Activated T-helper 17 cell treated with anti-CD3 and anti-CD28 coated beads, Interleukin-2, amount 50 U/mL, for 72 hours (primary cell): ENCODE data around the gene CNTD1. TPM values are rescaled to one million over a fixed set of nuclear protein-coding genes. Genes with fewer than 3 reads are reported as not detected.
"Not testable (repeated sequence)": the region's sequence is repeated elsewhere in the genome, so short reads cannot be mapped to it uniquely, and the experiment has no call there.

Source experiments
- ATAC-seq: fragments of 150-1000 bp; cut with Tn5 transposase; replicated peaks from 2 replicates; pipeline ENCODE4 v1.10.0; 2021; ENCODE audit warnings: mild to moderate bottlenecking, moderate library complexity
- H3K27ac Mint-ChIP-seq: one replicate; pipeline ENCODE4 v1.8.0; 2022; ENCODE audit warnings: mixed read lengths
- H3K27me3 Mint-ChIP-seq: one replicate; pipeline ENCODE4 v1.8.0; 2022; ENCODE audit warnings: mixed read lengths
- H3K36me3 Mint-ChIP-seq: one replicate; pipeline ENCODE4 v1.8.0; 2022; ENCODE audit warnings: low read depth, mild to moderate bottlenecking, mixed read lengths
- H3K4me1 Mint-ChIP-seq: one replicate; pipeline ENCODE4 v1.8.0; 2022; ENCODE audit warnings: mixed read lengths
- H3K4me3 Mint-ChIP-seq: one replicate; pipeline ENCODE4 v1.8.0; 2022; ENCODE audit warnings: mild to moderate bottlenecking, mixed read lengths
- H3K9me3 Mint-ChIP-seq: one replicate; pipeline ENCODE4 v1.8.0; 2022; ENCODE audit warnings: mixed read lengths
- total RNA-seq, 2 donors: library from RNA; stranded (reverse); gene quantifications; one replicate each; pipeline ENCODE4 v1.2.3, GENCODE V29; 2022

Gene CNTD1
- total RNA-seq, 2 donors from 2014 or later = 0.24 TPM; not detected in 1

- no peaks in the 10 kb centered on the region for H3K27me3 Mint-ChIP-seq
- H3K9me3 Mint-ChIP-seq = no peaks in the 10 kb centered on the region
- H3K4me3 Mint-ChIP-seq = peak within 1 kb of the TSS; percentile 52
- peaks cover 72% of the 10 kb centered on the region for H3K36me3 Mint-ChIP-seq
- no peak for ATAC-seq
- H3K4me1 Mint-ChIP-seq = peaks cover 24% of the 10 kb centered on the region
- peak within 1 kb of the TSS; percentile 80 for H3K27ac Mint-ChIP-seq
These were observed 45.6 kb downstream of the CNTD1 start, which contains the start of gene AOC2 for GRCh38 chr17:42844271-42844670. Gene AOC2, plus strand, starts transcription at chr17:42844580. Its CDS starts 47 bp downstream, at chr17:42844627.

GRCh38 chr17:42844761-42845555, 46.3 kb downstream of the CNTD1 start:
- peaks cover 65% of the 10 kb centered on the region for H3K36me3 Mint-ChIP-seq
- no peak for ATAC-seq
- no peaks in the 10 kb centered on the region for H3K27me3 Mint-ChIP-seq
- peak overlapping the region; percentile 80 for H3K27ac Mint-ChIP-seq
- no peaks in the 10 kb centered on the region for H3K9me3 Mint-ChIP-seq
- H3K4me3 Mint-ChIP-seq = peak overlapping the region; percentile 52
- peaks cover 24% of the 10 kb centered on the region for H3K4me1 Mint-ChIP-seq

GRCh38 chr17:42845556-42845917, 46.9 kb downstream of the CNTD1 start:
- peak; percentile 1 for ATAC-seq
- Mint-ChIP-seq H3K4me1 (peaks cover 24% of the 10 kb centered on the region), H3K9me3 (no peaks in the 10 kb centered on the region), H3K4me3 (peak overlapping the region; percentile 52), H3K36me3 (peaks cover 59% of the 10 kb centered on the region), H3K27ac (peak overlapping the region; percentile 80), H3K27me3 (peaks cover 3% of the 10 kb centered on the region)

GRCh38 chr17:42845918-42846593, 47.4 kb downstream of the CNTD1 start:
- Mint-ChIP-seq H3K27me3 (peaks cover 3% of the 10 kb centered on the region), H3K36me3 (peaks cover 54% of the 10 kb centered on the region), H3K4me1 (peaks cover 24% of the 10 kb centered on the region), H3K9me3 (no peaks in the 10 kb centered on the region), H3K27ac (peak overlapping the region; percentile 80), H3K4me3 (peak overlapping the region; percentile 52)
- peak; percentile 91 for ATAC-seq

- ATAC-seq = no peak
- Mint-ChIP-seq H3K27ac (peak overlapping the region; percentile 80), H3K27me3 (peaks cover 3% of the 10 kb centered on the region), H3K9me3 (no peaks in the 10 kb centered on the region), H3K4me3 (peak overlapping the region; percentile 52), H3K36me3 (peaks cover 47% of the 10 kb centered on the region), H3K4me1 (peaks cover 24% of the 10 kb centered on the region)
These were observed 48.1 kb downstream of the CNTD1 start for GRCh38 chr17:42846594-42847280.

GRCh38 chr17:42848093-42848492, 49.4 kb downstream of the CNTD1 start:
- no peaks in the 10 kb centered on the region for H3K9me3 Mint-ChIP-seq
- peaks cover 20% of the 10 kb centered on the region for H3K4me1 Mint-ChIP-seq
- no peak overlapping the region for H3K4me3 Mint-ChIP-seq
- peaks cover 34% of the 10 kb centered on the region for H3K36me3 Mint-ChIP-seq
- no peak overlapping the region for H3K27ac Mint-ChIP-seq
- H3K27me3 Mint-ChIP-seq = peaks cover 7% of the 10 kb centered on the region
- no peak for ATAC-seq

GRCh38 chr17:42849031-42849430, 50.4 kb downstream of the CNTD1 start:
- Mint-ChIP-seq H3K36me3 (peaks cover 24% of the 10 kb centered on the region), H3K27me3 (peaks cover 16% of the 10 kb centered on the region), H3K4me3 (no peak overlapping the region), H3K9me3 (no peaks in the 10 kb centered on the region), H3K27ac (no peak overlapping the region), H3K4me1 (peaks cover 15% of the 10 kb centered on the region)
- ATAC-seq = no peak

- H3K9me3 Mint-ChIP-seq = no peaks in the 10 kb centered on the region
- no peak for ATAC-seq
- H3K4me1 Mint-ChIP-seq = peaks cover 15% of the 10 kb centered on the region
- H3K36me3 Mint-ChIP-seq = peaks cover 18% of the 10 kb centered on the region
- peaks cover 17% of the 10 kb centered on the region for H3K27me3 Mint-ChIP-seq
- H3K27ac Mint-ChIP-seq = peak overlapping the region; percentile 25
- no peak overlapping the region for H3K4me3 Mint-ChIP-seq
These were observed 51.0 kb downstream of the CNTD1 start for GRCh38 chr17:42849451-42850181.

GRCh38 chr17:42850954-42851353, 52.3 kb downstream of the CNTD1 start, which contains the start of gene AOC3:
Gene AOC3, plus strand, starts transcription at chr17:42851199. Its CDS starts 145 bp downstream, at chr17:42851344.
- H3K27ac Mint-ChIP-seq = peak within 1 kb of the TSS; percentile 25
- ATAC-seq = no peak

GRCh38 chr17:42851371-42852240, 52.9 kb downstream of the CNTD1 start:
- H3K4me3 Mint-ChIP-seq, H3K4me1 Mint-ChIP-seq, H3K9me3 Mint-ChIP-seq, ATAC-seq, H3K36me3 Mint-ChIP-seq, H3K27ac Mint-ChIP-seq: not testable (repeated sequence)
- H3K27me3 Mint-ChIP-seq = peaks cover 17% of the 10 kb centered on the region

More at GRCh38 chr17:42850954-42851353, 52.3 kb downstream of the CNTD1 start, which contains the start of gene AOC3:
- H3K36me3 Mint-ChIP-seq = peaks cover 5% of the 10 kb centered on the region
- H3K4me3 Mint-ChIP-seq = no peak within 1 kb of the TSS
- peaks cover 17% of the 10 kb centered on the region for H3K27me3 Mint-ChIP-seq
- no peaks in the 10 kb centered on the region for H3K9me3 Mint-ChIP-seq
- peaks cover 8% of the 10 kb centered on the region for H3K4me1 Mint-ChIP-seq

- no peak for ATAC-seq
- H3K4me3 Mint-ChIP-seq = no peak overlapping the region
- H3K27ac Mint-ChIP-seq = no peak overlapping the region
- no peaks in the 10 kb centered on the region for H3K4me1 Mint-ChIP-seq
- peaks cover 17% of the 10 kb centered on the region for H3K27me3 Mint-ChIP-seq
- no peaks in the 10 kb centered on the region for H3K9me3 Mint-ChIP-seq
- no peaks in the 10 kb centered on the region for H3K36me3 Mint-ChIP-seq
These were observed 53.7 kb downstream of the CNTD1 start for GRCh38 chr17:42852351-42852750.

- H3K9me3 Mint-ChIP-seq = no peaks in the 10 kb centered on the region
- peaks cover 17% of the 10 kb centered on the region for H3K27me3 Mint-ChIP-seq
- H3K4me1 Mint-ChIP-seq = no peaks in the 10 kb centered on the region
- ATAC-seq = no peak
- no peak overlapping the region for H3K27ac Mint-ChIP-seq
- H3K36me3 Mint-ChIP-seq = no peaks in the 10 kb centered on the region
- no peak overlapping the region for H3K4me3 Mint-ChIP-seq
These were observed 54.3 kb downstream of the CNTD1 start for GRCh38 chr17:42853004-42853403.

- Mint-ChIP-seq H3K9me3 (no peaks in the 10 kb centered on the region), H3K27ac (no peak overlapping the region), H3K27me3 (peaks cover 17% of the 10 kb centered on the region), H3K4me3 (no peak overlapping the region), H3K4me1 (no peaks in the 10 kb centered on the region), H3K36me3 (no peaks in the 10 kb centered on the region)
- no peak for ATAC-seq
These were observed 54.9 kb downstream of the CNTD1 start for GRCh38 chr17:42853597-42853967.
